WTC11 (cell line): ENCODE results near the gene CHFR.

ENCODE experiments used
- ARID4B ChIP-seq: sonication (generic); formaldehyde crosslinking; IDR thresholded peaks from 2 replicates; pipeline ENCODE4 v1.8.0; 2023; ENCODE audit warnings: missing genetic modification reagents, mild to moderate bottlenecking, borderline replicate concordance
- CTCF ChIP-seq: fragments of 200-600 bp; IDR thresholded peaks from 2 replicates; pipeline ENCODE4 v1.8.0; 2022; ENCODE audit warnings: antibody characterized with exemption
- ESRRA ChIP-seq: sonication (generic); formaldehyde crosslinking; IDR thresholded peaks from 2 replicates; pipeline ENCODE4 v1.8.1; 2022; ENCODE audit warnings: mild to moderate bottlenecking, missing genetic modification reagents, borderline replicate concordance
- MAX ChIP-seq: sonication (generic); formaldehyde crosslinking; IDR thresholded peaks from 2 replicates; pipeline ENCODE4 v1.8.0; 2022; ENCODE audit warnings: mild to moderate bottlenecking, missing genetic modification reagents
- NR1H2 ChIP-seq: sonication (generic); formaldehyde crosslinking; IDR thresholded peaks from 2 replicates; pipeline ENCODE4 v1.9.0; 2021; ENCODE audit warnings: mild to moderate bottlenecking, moderate library complexity, missing genetic modification reagents
- NR2C2 ChIP-seq: sonication (generic); formaldehyde crosslinking; IDR thresholded peaks from 2 replicates; pipeline ENCODE4 v1.8.0; 2022; ENCODE audit warnings: mild to moderate bottlenecking, missing genetic modification reagents
- ZBTB43 ChIP-seq: sonication (generic); formaldehyde crosslinking; IDR thresholded peaks from 2 replicates; pipeline ENCODE4 v1.8.1; 2023; ENCODE audit warnings: mild to moderate bottlenecking, missing genetic modification reagents
- ZNF396 ChIP-seq: fragments of 250-450 bp; sonication (Bioruptor Pico); IDR thresholded peaks from 2 replicates; pipeline ENCODE4 v1.8.0; 2021; ENCODE audit warnings: mild to moderate bottlenecking, moderate library complexity, borderline replicate concordance

- TF ChIP-seq CTCF (no peak), ZNF396 (no peak), NR1H2 (CRISPR knock-in tag) (no peak), ZBTB43 (CRISPR knock-in tag) (no peak), MAX (CRISPR knock-in tag) (no peak), NR2C2 (no peak), ARID4B (CRISPR knock-in tag) (no peak), ESRRA (CRISPR knock-in tag) (no peak)
Observed at GRCh38 chr12:132803125-132803524, 84.3 kb downstream of the CHFR start.
